ENCODE data around the gene RMDN3. TPM values are rescaled to one million over a fixed set of nuclear protein-coding genes. Genes with fewer than 3 reads are reported as not detected.
A peak's percentile ranks its signal among the peaks of the same experiment; 100 is the strongest.

The RMDN3 gene
- total and polyA plus RNA-seq, 2 of the 13 experiments (the other 11 are each of a cell fraction or from before 2014, with no cell fraction given) = 16.8 to 19.5 TPM

GRCh38 chr15:40762919-40763800, 8.1 kb upstream of the RMDN3 start (continued):
- peak; percentile 76; the same call in 1 of the 2 replicates for TF ChIP-seq HES4 (CRISPR knock-in tag; IDR thresholded peaks at IDR 0.05; ENCODE audit: borderline replicate concordance)
- 0 out of 2 replicates have a peak, but pooled peaks have one; percentile 18 for TF ChIP-seq ZBTB39 (CRISPR knock-in tag; IDR thresholded peaks at IDR 0.05)
- 0 out of 2 replicates have a peak, but pooled peaks have one; percentile 14 for TF ChIP-seq ZNF589 (CRISPR knock-in tag; conservative IDR thresholded peaks at IDR 0.05)
- TF ChIP-seq GATAD1 (CRISPR knock-in tag; IDR thresholded peaks at IDR 0.05) = peak; percentile 6; the same call in 1 of the 2 replicates
- no peak for TF ChIP-seq SP2 (CRISPR knock-in tag; IDR thresholded peaks at IDR 0.05)
- peak; percentile 76 for TF ChIP-seq NFIC (IDR thresholded peaks at IDR 0.05; ENCODE audit: low read length)
- no peak for TF ChIP-seq TERF1 (CRISPR knock-in tag; IDR thresholded peaks at IDR 0.05)
- peak; percentile 87 for TF ChIP-seq NKX3-1 (CRISPR knock-in tag; IDR thresholded peaks at IDR 0.05)
- TF ChIP-seq ZBTB37 (CRISPR knock-in tag; IDR thresholded peaks at IDR 0.05) = 0 out of 2 replicates have a peak, but pooled peaks have one; percentile 33
- no peak; the same call in 1 of the 2 replicates for TF ChIP-seq ZC3H4 (CRISPR knock-in tag; IDR thresholded peaks at IDR 0.05; ENCODE audit: borderline replicate concordance)
- peak; percentile 63; the same call in 1 of the 2 replicates for TF ChIP-seq YEATS4 (CRISPR knock-in tag; IDR thresholded peaks at IDR 0.05; ENCODE audit: borderline replicate concordance)
- 0 out of 2 replicates have a peak, but pooled peaks have one; percentile 7 for TF ChIP-seq ATF5 (CRISPR knock-in tag; IDR thresholded peaks at IDR 0.05; ENCODE audit: low read depth)
- no peak for TF ChIP-seq RBFOX2 (IDR thresholded peaks at IDR 0.05; ENCODE audit: low read depth, low read length)
- TF ChIP-seq ASH2L (IDR thresholded peaks at IDR 0.05; ENCODE audit: insufficient read length, low read depth, low read length) = no peak
- TF ChIP-seq NFYB (CRISPR knock-in tag; IDR thresholded peaks at IDR 0.05) = peak; percentile 75
- no peak for TF ChIP-seq ZNF335 (CRISPR knock-in tag; IDR thresholded peaks at IDR 0.05)
- 0 out of 2 replicates have a peak, but pooled peaks have one; percentile 29 for TF ChIP-seq PITX1 (CRISPR knock-in tag; IDR thresholded peaks at IDR 0.05)
- TF ChIP-seq NR0B2 (CRISPR knock-in tag; IDR thresholded peaks at IDR 0.05) = peak; percentile 76
- no peak for TF ChIP-seq TSC22D2 (CRISPR knock-in tag; IDR thresholded peaks at IDR 0.05; ENCODE audit: borderline replicate concordance)
- TF ChIP-seq ZNF350 (CRISPR knock-in tag; IDR thresholded peaks at IDR 0.05; ENCODE audit: borderline replicate concordance, low read depth) = peak; percentile 61; the same call in 1 of the 2 replicates
- no peak for TF ChIP-seq ZNF768 (CRISPR knock-in tag; IDR thresholded peaks at IDR 0.05)
- no peak for TF ChIP-seq PAWR (CRISPR knock-in tag; IDR thresholded peaks at IDR 0.05; ENCODE audit: borderline replicate concordance)

All from HepG2 (cell line).